HepG2 (cell line): ENCODE data around the gene LMAN2. TPM values are rescaled to one million over a fixed set of nuclear protein-coding genes. Genes with fewer than 3 reads are reported as not detected.

Experiments
- ATAC-seq: fragments of 200-7000 bp; cut with Tn5 transposase; 3 replicates; pipeline ENCODE4 v1.9.1; 2020; ENCODE audit warnings: mild to moderate bottlenecking, moderate library complexity
- BruUV-seq: library from RNA; stranded (reverse); fragments of 400-500 nt; replicated peaks from 2 replicates; lab custom pipeline; 2021; lab: Mats Ljungman, UMichigan
- CTCF ChIA-PET: fragments of 300-600 bp; formaldehyde crosslinking; extraction: SDS; loops from one replicate; lab custom pipeline; 2021; ENCODE audit warnings: low total read pairs, inconsistent platforms, low intra/inter-chr PET ratio; lab: Yijun Ruan, JAX
- POLR2A ChIA-PET: fragments of 350-600 bp; sonication (Branson Sonifier 250); formaldehyde crosslinking; loops from one replicate; lab custom pipeline; 2020; ENCODE audit warnings: antibody characterized with exemption, inconsistent platforms; lab: Yijun Ruan, JAX
- DNase-seq: peaks from one replicate; pipeline ENCODE4 v3.0.0-alpha.2; 2015; ENCODE audit warnings: low spot score
- FAIRE-seq: peaks from 3 replicates; lab custom pipeline; 2011; peaks lifted over from hg19 to GRCh38; lab: Jason Lieb, UNC
- H2AFZ ChIP-seq: one replicate; pipeline ENCODE4 v1.6.1; 2011; ENCODE audit warnings: low read length, inconsistent platforms
- H3K27ac ChIP-seq: fragments of 300-600 bp; 3 replicates; pipeline ENCODE4 v1.8.0; 2011; ENCODE audit warnings: mixed run types, mild to moderate bottlenecking, mixed read lengths, low read length, inconsistent platforms; ENCODE audit not compliant: insufficient read depth; ENCODE audit errors: extremely low read length
- H3K27me3 ChIP-seq, 2 experiments: fragments of 200-600 bp in 1 of 2; 2 replicates in 1 of 2; 3 replicates in 1 of 2; pipeline versions ENCODE4 v1.6.0 to v1.8.0; 2011; ENCODE audit warnings: low read length in 2 of 2, mild to moderate bottlenecking in 2 of 2, moderate library complexity in 2 of 2, inconsistent platforms in 1 of 2; ENCODE audit not compliant: insufficient read depth in 2 of 2, control insufficient read depth in 1 of 2
- H3K36me3 ChIP-seq, 2 experiments: fragments of 200-600 bp in 1 of 2; replicated peaks in 1 of 2; 2 replicates in 1 of 2; 3 replicates in 1 of 2; pipeline versions ENCODE4 v1.5.1 to v1.8.0; 2011; ENCODE audit warnings: low read length in 2 of 2, inconsistent platforms in 1 of 2; ENCODE audit not compliant: insufficient read depth in 2 of 2, control insufficient read depth in 1 of 2
- H3K4me1 ChIP-seq: 2 replicates; pipeline ENCODE4 v1.5.1; 2012; ENCODE audit warnings: low read length, inconsistent platforms; ENCODE audit not compliant: insufficient read depth
- H3K4me2 ChIP-seq: 2 replicates; pipeline ENCODE4 v1.6.0; 2011; ENCODE audit warnings: low read depth, low read length, inconsistent platforms
- H3K4me3 ChIP-seq, 3 experiments: fragments of 200-600 bp in 1 of 3; sonication (generic), shearing (Covaris generic) in 1 of 3; replicated peaks in 1 of 3; 2 replicates each; pipeline ENCODE4 v1.5.1; 2011 to 2016; ENCODE audit warnings: low read length in 3 of 3, inconsistent platforms in 2 of 3, low read depth in 2 of 3, mild to moderate bottlenecking in 2 of 3, control low read depth in 1 of 3, mixed read lengths in 1 of 3; ENCODE audit not compliant: insufficient read depth in 1 of 3
- H3K79me2 ChIP-seq: one replicate; pipeline ENCODE4 v1.6.1; 2011; ENCODE audit warnings: low read length, inconsistent platforms; ENCODE audit not compliant: insufficient read depth
- H3K9ac ChIP-seq: 2 replicates; pipeline ENCODE4 v1.6.0; 2011; ENCODE audit warnings: mild to moderate bottlenecking, low read depth, low read length, inconsistent platforms; ENCODE audit not compliant: insufficient read depth
- H3K9me3 ChIP-seq: 2 replicates; pipeline ENCODE4 v1.5.1; 2012; ENCODE audit warnings: mild to moderate bottlenecking, low read length
- H4K20me1 ChIP-seq: 2 replicates; pipeline ENCODE4 v1.6.0; 2011; ENCODE audit warnings: inconsistent platforms, mild to moderate bottlenecking, low read length, moderate library complexity; ENCODE audit not compliant: insufficient read depth
- FOXA3 ChIP-seq: IDR thresholded peaks from 2 replicates; pipeline ENCODE4 v1.6.1; 2016; ENCODE audit warnings: missing genetic modification reagents, missing compliant biosample characterization
- SIN3A ChIP-seq: IDR thresholded peaks from 2 replicates; pipeline ENCODE4 v1.6.1; 2011; ENCODE audit warnings: low read depth, mild to moderate bottlenecking, control low read depth, low read length, borderline replicate concordance
- SNAPC4 ChIP-seq: sonication (generic); formaldehyde crosslinking; IDR thresholded peaks from 2 replicates; pipeline ENCODE4 v1.4.0; 2020; ENCODE audit warnings: mild to moderate bottlenecking, missing genetic modification reagents
- TCF7L2 ChIP-seq: IDR thresholded peaks from 2 replicates; pipeline ENCODE4 v1.6.1; 2011; ENCODE audit warnings: mild to moderate bottlenecking, low read depth, low read length, moderate library complexity
- ZBTB34 ChIP-seq: sonication (generic); formaldehyde crosslinking; IDR thresholded peaks from 2 replicates; pipeline ENCODE4 v1.8.0; 2022; ENCODE audit warnings: mild to moderate bottlenecking, missing genetic modification reagents
- ZBTB38 ChIP-seq: sonication (generic); formaldehyde crosslinking; IDR thresholded peaks from 2 replicates; pipeline ENCODE4 v1.5.1; 2020; ENCODE audit warnings: mild to moderate bottlenecking, missing genetic modification reagents
- ZNF615 ChIP-seq: sonication (generic); formaldehyde crosslinking; IDR thresholded peaks from 2 replicates; pipeline ENCODE4 v1.5.0; 2020; ENCODE audit warnings: mild to moderate bottlenecking, missing genetic modification reagents, borderline replicate concordance
- ZNF747 ChIP-seq: sonication (generic); formaldehyde crosslinking; IDR thresholded peaks from 2 replicates; pipeline ENCODE4 v1.8.1; 2023; ENCODE audit warnings: missing genetic modification reagents, mild to moderate bottlenecking, borderline replicate concordance
- ZNF770 ChIP-seq: sonication (generic); formaldehyde crosslinking; IDR thresholded peaks from 2 replicates; pipeline ENCODE4 v1.5.0; 2020; ENCODE audit warnings: mild to moderate bottlenecking, missing genetic modification reagents
- WGBS: methylation state at CpG from one replicate; pipeline ENCODE4 v1.1.6; 2017; ENCODE audit warnings: low lambda C conversion rate; 5-methylcytosine and 5-hydroxymethylcytosine counted together
- in situ Hi-C: cut with HindIII; loops from 2 replicates; pipeline ENCODE4 v1.10.0; 2017; ENCODE audit warnings: low pct_unique_long_range_greater_than_20kb; ENCODE audit not compliant: extremely low pct_ligation_motif_present
- intact Hi-C: fragments of 100-400 bp; cut with micrococcal nuclease; formaldehyde crosslinking; loops from one replicate; pipeline ENCODE4 v1.10.0; 2022; ENCODE audit not compliant: unreplicated experiment
- polyA plus RNA-seq, 8 experiments: library from polyadenylated mRNA; depleted of rRNA in 3 of 8; stranded (reverse) in 7 of 8; unstranded in 1 of 8; fragments of >200 nt; fragmentation: Illumina TruSeq in 4 of 8; extraction: Trizol in 4 of 8; gene quantifications; 2 replicates each; pipeline versions ENCODE4 v1.2.1 to v1.2.3, GENCODE V29; 2011 to 2016; ENCODE audit warnings: low read depth in 4 of 8, missing spikeins in 1 of 8, mixed read lengths in 1 of 8; ENCODE audit not compliant: insufficient read depth in 1 of 8
- total RNA-seq, 5 experiments: library from RNA; depleted of rRNA; stranded (reverse); fragments of >200 nt; fragmentation: Illumina TruSeq; extraction: Trizol; gene quantifications; 2 replicates each; pipeline ENCODE4 v1.2.3, GENCODE V29; 2016; ENCODE audit warnings: low read depth in 1 of 5

The LMAN2 gene
- total and polyA plus RNA-seq, 2 of the 13 experiments (the other 11 are each of a cell fraction or from before 2014, with no cell fraction given) = 191 to 197 TPM

GRCh38 chr5:177303121-177303924 lies 48.1 kb downstream of the LMAN2 start, which contains the start of the genes PRELID1 and RAB24 (continued):
- TF ChIP-seq ZBTB34 (no peak), TCF7L2 (no peak)

- Histone ChIP-seq H3K9me3 (no peaks in the 10 kb centered on the region), H3K27me3 (no peaks in the 10 kb centered on the region; a peak in 1 of 5 replicates), H3K4me3 (peak overlapping the region; percentile 76 to 97 (median 85)), H3K4me2 (peak overlapping the region; percentile 93), H3K27ac (peak overlapping the region; percentile 78), H3K79me2 (peaks cover 31% of the 10 kb centered on the region), H3K36me3 (peaks cover 7 to 32% of the 10 kb centered on the region in 2 experiments), H3K4me1 (peaks cover 30% of the 10 kb centered on the region), H2AFZ (no peak overlapping the region), H3K9ac (peak overlapping the region; percentile 87), H4K20me1 (peaks cover 19% of the 10 kb centered on the region)
- in situ Hi-C loops (loop anchor here (5.0 kb wide), 1 partner anchor 190 kb away; no protein-coding TSS in a partner anchor), intact Hi-C loops (loop anchor here (2.0 kb wide), 1 partner anchor 188 kb away; no protein-coding TSS in a partner anchor)
- FAIRE-seq (peak; percentile 34), DNase-seq (no peak), ATAC-seq (0 out of 3 replicates have a peak, but pooled peaks have one; percentile 8)
- BruUV-seq = no TSS peak
- POLR2A ChIA-PET = no interaction called here
- 68% methylated on average over 16 of the region's 24 CpGs for WGBS
- CTCF ChIA-PET = no interaction called here
- TF ChIP-seq ZBTB38 = peak; percentile 71; the same call in 1 of the 2 replicates
- no peak for TF ChIP-seq FOXA3
- TF ChIP-seq SNAPC4 (CRISPR knock-in tag) = no peak
- TF ChIP-seq ZNF615 (CRISPR knock-in tag) = no peak
- 0 out of 2 replicates have a peak, but pooled peaks have one; percentile 25 for TF ChIP-seq SIN3A
- TF ChIP-seq ZNF747 = 0 out of 2 replicates have a peak, but pooled peaks have one; percentile 16
- no peak for TF ChIP-seq ZNF770 (CRISPR knock-in tag)
Measured at GRCh38 chr5:177302354-177303110, 48.9 kb downstream of the LMAN2 start.
